Fibroblast of lung (primary cell): Measurements from ENCODE around the gene PAPOLB. TPM values are rescaled to one million over a fixed set of nuclear protein-coding genes. Genes with fewer than 3 reads are reported as not detected.

ENCODE experiments used
- DNase-seq, 2 donors: peaks; one replicate each; pipeline versions ENCODE4 v3.0.0 to v3.0.0-alpha.2; 2010; ENCODE audit warnings: low read depth in 2 of 2
- H2AFZ ChIP-seq: 2 replicates; pipeline ENCODE4 v1.5.1; 2012; ENCODE audit warnings: low read length, control low read depth, inconsistent platforms
- H3K27ac ChIP-seq: 2 replicates; pipeline ENCODE4 v1.5.1; 2011; ENCODE audit warnings: low read length, control low read depth; ENCODE audit not compliant: insufficient read depth
- H3K27me3 ChIP-seq: 2 replicates; pipeline ENCODE4 v1.5.1; 2011; ENCODE audit warnings: mild to moderate bottlenecking, low read length; ENCODE audit not compliant: control insufficient read depth, insufficient read depth
- H3K36me3 ChIP-seq: 2 replicates; pipeline ENCODE4 v1.5.1; 2011; ENCODE audit warnings: low read length; ENCODE audit not compliant: control insufficient read depth, insufficient read depth
- H3K4me1 ChIP-seq: 2 replicates; pipeline ENCODE4 v1.5.1; 2011; ENCODE audit warnings: low read length; ENCODE audit not compliant: control insufficient read depth, insufficient read depth; ENCODE audit errors: extremely low read depth
- H3K4me2 ChIP-seq: 2 replicates; pipeline ENCODE4 v1.5.1; 2011; ENCODE audit warnings: low read length, control low read depth; ENCODE audit not compliant: insufficient read depth; ENCODE audit errors: extremely low read depth
- H3K4me3 ChIP-seq, 4 experiments: fragments of 200-600 bp in 1 of 4; sonication (generic) in 1 of 4; replicated peaks in 1 of 4; 2 replicates each; pipeline ENCODE4 v1.5.1; 2011 to 2016; ENCODE audit warnings: low read length in 4 of 4, low read depth in 3 of 4, mild to moderate bottlenecking in 3 of 4, control low read depth in 2 of 4, inconsistent platforms in 1 of 4, mixed read lengths in 1 of 4; ENCODE audit not compliant: insufficient read depth in 1 of 4; ENCODE audit errors: control extremely low read depth in 1 of 4
- H3K79me2 ChIP-seq: 2 replicates; pipeline ENCODE4 v1.5.1; 2012; ENCODE audit warnings: mild to moderate bottlenecking, low read length, inconsistent platforms; ENCODE audit not compliant: control insufficient read depth, insufficient read depth
- H3K9ac ChIP-seq: 2 replicates; pipeline ENCODE4 v1.5.1; 2011; ENCODE audit warnings: mild to moderate bottlenecking, low read length, control low read depth; ENCODE audit not compliant: insufficient read depth
- H3K9me3 ChIP-seq: 2 replicates; pipeline ENCODE4 v1.5.1; 2012; ENCODE audit warnings: low read depth, low read length; ENCODE audit not compliant: control insufficient read depth, insufficient read depth
- H4K20me1 ChIP-seq: 2 replicates; pipeline ENCODE4 v1.5.1; 2011; ENCODE audit warnings: low read length; ENCODE audit not compliant: control insufficient read depth, insufficient read depth; ENCODE audit errors: extremely low read depth
- EZH2 ChIP-seq: IDR thresholded peaks from 2 replicates; pipeline ENCODE4 v1.5.1; 2012; ENCODE audit warnings: low read length, control low read depth, mild to moderate bottlenecking; ENCODE audit errors: missing control alignments
- polyA plus RNA-seq, 2 donors: library from polyadenylated mRNA; depleted of rRNA in 1 of 2; stranded (reverse) in 1 of 2; unstranded in 1 of 2; fragments of >200 nt; gene quantifications; 2 replicates each; pipeline ENCODE4 v1.2.1, GENCODE V29; 2011 to 2012; ENCODE audit warnings: missing spikeins in 1 of 2
- total RNA-seq: library from RNA; depleted of rRNA; stranded (reverse); fragments of >200 nt; gene quantifications from 2 replicates; pipeline ENCODE4 v1.2.1, GENCODE V29; 2014
- TF ChIP-seq, protein P1 (sequence below), 2 donors: IDR thresholded peaks in 1 of 2; conservative IDR thresholded peaks in 1 of 2; 1 replicate in 1 of 2; 2 replicates in 1 of 2; pipeline ENCODE4 v1.5.1; 2011 to 2012; ENCODE audit warnings: low read length in 2 of 2, control low read depth in 1 of 2, inconsistent platforms in 1 of 2, low read depth in 1 of 2, mild to moderate bottlenecking in 1 of 2

PAPOLB gene
- total and polyA plus RNA-seq, 2 donors (not counting 1 experiment from before 2014, with no cell fraction given) = under 0.01 to 0.02 TPM

DNA sequence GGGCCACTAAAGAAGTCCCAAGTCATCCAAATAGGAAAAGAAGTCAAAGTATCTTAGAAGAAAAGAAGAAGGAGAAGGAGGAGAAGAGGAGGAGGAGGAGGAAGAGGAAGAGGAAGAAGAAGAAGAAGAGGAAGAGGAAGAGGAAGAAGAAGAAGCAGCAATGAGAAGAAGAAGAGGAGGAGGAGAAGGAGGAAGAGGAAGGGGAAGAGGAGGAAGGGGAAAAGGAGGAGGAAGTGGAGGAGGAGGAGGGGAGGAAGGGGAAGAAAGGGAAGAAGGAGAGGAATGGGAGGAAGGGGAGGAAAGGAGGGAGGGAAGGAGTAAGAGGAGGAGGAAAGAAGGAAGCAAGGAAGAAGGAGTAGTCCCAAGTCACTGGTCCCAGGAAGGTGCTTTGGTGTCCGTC, 43.3 kb upstream of the PAPOLB start:
- Histone ChIP-seq H3K27ac (no peak overlapping the region), H3K4me1 (no peaks in the 10 kb centered on the region), H3K79me2 (no peaks in the 10 kb centered on the region), H2AFZ (no peak overlapping the region), H3K4me3 (no peak overlapping the region), H3K27me3 (no peaks in the 10 kb centered on the region), H3K4me2 (no peak overlapping the region), H3K9ac (no peak overlapping the region), H3K36me3 (no peaks in the 10 kb centered on the region), H4K20me1 (no peaks in the 10 kb centered on the region), H3K9me3 (no peaks in the 10 kb centered on the region)
- DNase-seq = no peak
- TF ChIP-seq EZH2 = no peak
- TF ChIP-seq, protein P1, sequence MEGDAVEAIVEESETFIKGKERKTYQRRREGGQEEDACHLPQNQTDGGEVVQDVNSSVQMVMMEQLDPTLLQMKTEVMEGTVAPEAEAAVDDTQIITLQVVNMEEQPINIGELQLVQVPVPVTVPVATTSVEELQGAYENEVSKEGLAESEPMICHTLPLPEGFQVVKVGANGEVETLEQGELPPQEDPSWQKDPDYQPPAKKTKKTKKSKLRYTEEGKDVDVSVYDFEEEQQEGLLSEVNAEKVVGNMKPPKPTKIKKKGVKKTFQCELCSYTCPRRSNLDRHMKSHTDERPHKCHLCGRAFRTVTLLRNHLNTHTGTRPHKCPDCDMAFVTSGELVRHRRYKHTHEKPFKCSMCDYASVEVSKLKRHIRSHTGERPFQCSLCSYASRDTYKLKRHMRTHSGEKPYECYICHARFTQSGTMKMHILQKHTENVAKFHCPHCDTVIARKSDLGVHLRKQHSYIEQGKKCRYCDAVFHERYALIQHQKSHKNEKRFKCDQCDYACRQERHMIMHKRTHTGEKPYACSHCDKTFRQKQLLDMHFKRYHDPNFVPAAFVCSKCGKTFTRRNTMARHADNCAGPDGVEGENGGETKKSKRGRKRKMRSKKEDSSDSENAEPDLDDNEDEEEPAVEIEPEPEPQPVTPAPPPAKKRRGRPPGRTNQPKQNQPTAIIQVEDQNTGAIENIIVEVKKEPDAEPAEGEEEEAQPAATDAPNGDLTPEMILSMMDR (conservative IDR thresholded peaks at IDR 0.05 in 1 of 2, IDR thresholded peaks at IDR 0.05 in 1 of 2; ENCODE audit: low read depth in 1 of 2, low read length in 2 of 2) = no peak

DNA sequence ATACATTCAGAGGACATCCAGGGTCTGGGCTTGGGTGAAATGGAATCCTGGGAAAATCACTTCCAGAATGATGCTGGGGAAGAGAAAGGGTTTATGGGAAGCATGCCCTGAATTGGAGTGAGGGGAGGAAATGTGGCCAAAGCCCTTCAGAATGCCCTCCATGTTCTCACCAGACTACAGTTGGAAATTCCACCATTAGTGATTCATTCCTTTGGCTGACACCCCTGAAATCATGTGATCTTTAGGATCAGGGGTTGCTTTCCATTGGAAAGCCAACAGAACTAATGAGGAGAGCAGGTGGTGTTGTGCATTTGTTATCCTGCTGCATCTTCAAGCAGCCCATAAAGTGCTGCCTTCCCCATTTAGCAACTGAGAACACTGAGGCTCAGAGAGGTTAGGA, 42.5 kb upstream of the PAPOLB start:
- DNase-seq = no peak
- Histone ChIP-seq H3K4me2 (no peak overlapping the region), H4K20me1 (no peaks in the 10 kb centered on the region), H3K9ac (no peak overlapping the region), H3K36me3 (no peaks in the 10 kb centered on the region), H3K79me2 (no peaks in the 10 kb centered on the region), H2AFZ (no peak overlapping the region), H3K27ac (no peak overlapping the region), H3K27me3 (no peaks in the 10 kb centered on the region), H3K4me3 (no peak overlapping the region), H3K9me3 (no peaks in the 10 kb centered on the region), H3K4me1 (no peaks in the 10 kb centered on the region)
- TF ChIP-seq EZH2 = no peak
- TF ChIP-seq, protein P1 (conservative IDR thresholded peaks at IDR 0.05 in 1 of 2, IDR thresholded peaks at IDR 0.05 in 1 of 2; ENCODE audit: low read depth in 1 of 2, low read length in 2 of 2) = no peak

DNA sequence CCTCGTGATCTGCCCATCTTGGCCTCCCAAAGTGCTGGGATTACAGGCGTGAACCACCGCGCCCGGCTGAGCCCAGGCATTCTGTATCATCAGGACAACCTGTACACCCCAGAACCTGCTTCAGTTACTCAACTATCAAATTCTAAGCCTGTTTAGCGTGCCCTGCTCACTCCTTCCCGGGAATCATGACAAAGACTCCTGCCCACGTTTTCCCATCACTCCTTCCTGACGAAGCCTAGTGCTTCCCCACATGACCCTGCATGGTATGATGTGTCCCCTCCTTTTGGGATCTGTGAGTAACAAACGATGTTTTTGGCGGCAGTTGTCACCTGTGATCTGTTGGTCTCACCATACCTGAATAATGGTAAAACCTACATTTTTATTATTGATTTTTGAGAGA, 33.9 kb upstream of the PAPOLB start:
- Histone ChIP-seq H3K9me3 (no peaks in the 10 kb centered on the region), H3K36me3 (no peaks in the 10 kb centered on the region), H3K27me3 (no peaks in the 10 kb centered on the region), H4K20me1 (no peaks in the 10 kb centered on the region), H3K9ac (no peak overlapping the region), H2AFZ (no peak overlapping the region), H3K4me2 (no peak overlapping the region), H3K4me3 (no peak overlapping the region), H3K79me2 (no peaks in the 10 kb centered on the region), H3K4me1 (no peaks in the 10 kb centered on the region), H3K27ac (no peak overlapping the region)
- no peak for TF ChIP-seq EZH2
- TF ChIP-seq, protein P1 (conservative IDR thresholded peaks at IDR 0.05 in 1 of 2, IDR thresholded peaks at IDR 0.05 in 1 of 2; ENCODE audit: low read depth in 1 of 2, low read length in 2 of 2) = no peak
- no peak for DNase-seq
